ENCODE results near the gene NOL3. TPM values are rescaled to one million over a fixed set of nuclear protein-coding genes. Genes with fewer than 3 reads are reported as not detected.

Gene NOL3
- total RNA-seq, 1 donor from 2014 or later, result 31.3 TPM

DNA sequence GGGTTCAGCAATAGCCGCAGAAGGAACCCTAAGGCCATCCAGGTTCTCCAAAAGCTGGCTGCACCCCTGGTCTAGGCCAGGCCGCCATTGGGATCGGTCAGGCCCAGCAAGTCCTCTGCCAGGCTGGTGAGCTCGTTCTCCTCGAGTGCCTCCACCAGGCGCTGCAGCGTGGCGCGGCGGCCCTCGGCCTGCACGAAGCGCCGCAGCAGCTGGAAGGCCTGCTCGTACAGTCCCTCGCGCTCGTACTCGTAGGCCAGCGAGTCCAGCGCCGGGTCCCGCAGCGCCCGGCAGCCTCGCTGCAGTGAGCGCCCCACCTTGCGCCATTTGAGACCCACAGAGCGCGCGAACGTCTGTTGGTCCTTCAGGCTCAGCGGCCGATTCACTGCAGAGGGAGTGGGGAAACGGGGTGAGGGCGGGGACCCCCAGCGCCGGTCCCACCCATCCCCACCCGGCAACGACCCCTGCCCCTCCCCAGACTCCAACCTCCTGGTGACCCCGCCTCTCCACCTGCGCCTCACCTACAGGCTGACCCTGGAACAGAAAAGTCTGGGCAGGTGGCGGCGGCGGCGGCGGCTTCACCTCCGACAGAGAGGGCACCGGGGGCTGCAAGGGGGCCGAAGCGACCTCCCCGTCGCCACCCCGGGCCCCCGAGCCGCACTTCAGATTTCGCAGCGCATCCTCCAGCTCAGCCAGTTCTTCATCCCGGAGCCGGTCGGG, 15.6 kb upstream of the NOL3 start:
- DNase-seq (ENCODE audit: low spot score), result no peak

DNA sequence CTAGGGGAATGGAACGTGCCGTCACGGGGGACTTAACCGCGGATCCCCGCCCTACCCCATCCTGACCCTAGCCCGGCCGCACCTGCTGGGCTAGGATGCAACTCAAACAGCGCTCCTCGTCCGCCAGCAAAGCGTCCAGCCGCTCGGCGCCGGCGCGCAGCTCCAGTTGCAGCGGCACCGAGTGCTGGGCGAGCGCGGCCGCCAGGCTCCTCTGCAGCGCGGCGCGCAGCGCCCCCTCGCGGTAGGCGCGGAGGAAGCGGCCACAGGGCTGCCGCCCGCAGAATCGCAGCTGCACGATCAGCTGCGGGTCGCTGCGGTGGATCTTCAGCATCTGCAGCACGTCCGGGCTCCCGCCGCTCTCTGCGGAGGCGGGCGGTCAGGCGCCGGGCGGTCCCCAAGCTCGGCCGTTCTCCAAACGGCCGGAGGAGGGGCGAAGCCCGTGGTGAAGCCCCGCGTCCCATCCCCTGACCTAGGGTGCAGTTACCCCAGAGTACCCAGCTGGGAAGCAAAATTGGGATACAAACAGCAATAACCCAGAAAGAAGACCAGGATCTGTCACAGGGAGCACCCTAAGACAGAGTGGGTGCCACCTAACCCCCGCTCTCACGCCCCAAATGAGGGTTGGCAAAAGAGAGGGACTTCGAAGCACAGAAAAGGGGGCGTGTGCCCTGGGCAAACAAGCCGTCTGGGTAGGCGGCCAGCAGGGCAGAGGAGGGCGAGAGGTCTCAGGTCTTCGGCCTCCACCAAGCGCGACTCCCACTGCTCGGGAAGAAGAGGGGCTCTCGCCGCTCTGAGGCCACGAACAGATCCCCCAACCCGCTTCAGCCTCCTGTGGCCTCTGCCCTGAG, 14.8 kb upstream of the NOL3 start:
- no peak for DNase-seq (ENCODE audit: low spot score)

DNA sequence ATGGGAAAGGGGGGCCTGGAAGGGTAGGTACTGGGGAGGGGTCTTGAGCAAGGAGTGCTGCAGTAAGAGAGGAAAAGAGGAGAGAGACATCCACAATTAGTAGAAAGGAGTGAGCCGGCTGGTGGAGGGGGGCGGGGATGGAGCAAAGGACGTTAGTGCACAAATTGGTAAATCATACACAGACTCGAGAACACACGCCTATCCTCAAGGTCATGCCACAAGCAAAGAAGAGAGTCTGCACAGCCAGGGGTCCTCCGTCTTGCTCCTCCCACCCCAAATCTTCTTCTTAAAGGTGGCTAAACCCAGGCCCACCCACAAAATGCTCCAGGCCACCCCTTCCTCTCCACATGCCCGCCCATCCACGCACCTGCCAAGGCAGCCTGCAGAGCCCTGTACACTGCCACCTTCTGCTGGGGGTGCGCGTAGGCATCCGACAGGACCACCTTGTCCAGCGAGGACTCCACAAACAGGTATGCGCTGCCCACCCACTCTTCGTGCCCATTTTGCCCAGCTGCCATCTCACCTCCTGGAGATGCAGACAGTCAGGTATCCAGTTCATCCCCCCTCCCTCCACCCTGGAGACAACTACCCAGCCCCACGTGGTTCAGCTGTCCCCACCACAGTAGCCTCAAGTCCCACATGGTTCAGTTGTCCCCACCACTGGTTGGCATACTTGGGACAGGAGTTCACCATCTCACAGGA, 14.0 kb upstream of the NOL3 start:
- no peak for DNase-seq (ENCODE audit: low spot score)

DNA sequence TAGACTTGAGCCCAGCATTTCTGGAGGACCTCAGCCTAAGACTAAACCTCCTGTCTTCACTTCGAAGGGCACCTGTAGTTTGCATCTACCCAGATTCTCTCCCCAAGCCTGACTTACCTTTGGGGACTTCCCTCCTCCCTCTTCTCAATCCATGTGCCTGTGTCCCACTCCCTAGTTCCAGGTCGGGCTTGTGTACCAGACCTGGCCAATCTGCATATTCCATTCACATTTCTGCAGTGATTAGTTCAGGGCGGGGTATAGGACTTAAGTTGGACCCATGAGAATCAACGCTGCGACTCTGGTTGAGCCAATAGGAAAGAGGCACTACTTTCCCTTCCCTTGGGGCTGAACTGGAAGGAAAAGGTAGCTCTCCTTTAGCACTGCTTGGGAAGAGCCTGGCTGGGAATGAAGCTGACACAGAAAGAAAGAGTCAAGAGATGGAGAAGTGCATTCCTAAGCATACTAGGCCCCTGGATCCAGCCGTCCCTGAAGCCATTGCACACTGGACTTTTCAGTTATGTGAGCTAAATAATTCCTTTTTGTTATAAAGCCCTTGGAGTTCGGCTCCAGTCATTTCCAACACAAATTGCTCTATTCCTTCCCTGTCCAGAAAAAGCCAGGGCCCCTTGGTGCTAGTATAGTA, 13.1 kb upstream of the NOL3 start:
- no peak for DNase-seq (ENCODE audit: low spot score)

DNA sequence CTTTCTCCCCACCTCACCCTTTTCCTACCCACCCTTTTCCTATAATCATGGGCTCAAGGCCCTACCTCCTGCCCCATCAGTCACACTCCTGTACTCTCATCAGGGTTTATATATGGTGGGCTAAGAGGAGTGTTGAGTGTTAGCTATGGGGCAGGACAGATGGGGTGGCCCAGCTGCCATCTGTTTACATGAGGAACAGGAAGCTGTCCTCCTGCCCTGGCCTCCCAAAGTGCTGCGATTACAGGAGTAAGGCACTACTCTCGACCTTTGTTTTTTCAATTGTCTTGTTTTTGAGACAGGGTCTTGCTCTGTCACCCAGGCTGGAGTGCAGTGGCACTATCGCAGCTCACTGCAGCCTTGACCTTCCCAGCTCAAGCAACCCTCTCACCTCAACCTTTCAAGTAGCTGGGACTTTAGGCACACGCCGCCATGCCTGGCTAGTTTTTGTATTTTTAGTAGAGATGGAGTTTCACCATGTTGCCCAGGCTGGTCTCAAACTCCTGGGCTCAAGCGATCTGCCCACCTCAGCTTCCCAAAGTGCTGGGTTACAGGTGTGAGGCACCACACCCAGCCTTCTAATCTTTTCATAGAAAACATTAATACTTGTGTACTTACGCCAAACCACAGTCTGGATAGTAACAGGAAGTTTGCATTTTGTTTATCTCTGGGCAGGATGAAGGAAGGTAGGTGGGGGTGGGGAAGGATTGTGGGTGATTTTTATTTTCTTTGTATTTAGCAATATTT, 12.3 kb upstream of the NOL3 start:
- no peak for DNase-seq (ENCODE audit: low spot score)

DNA sequence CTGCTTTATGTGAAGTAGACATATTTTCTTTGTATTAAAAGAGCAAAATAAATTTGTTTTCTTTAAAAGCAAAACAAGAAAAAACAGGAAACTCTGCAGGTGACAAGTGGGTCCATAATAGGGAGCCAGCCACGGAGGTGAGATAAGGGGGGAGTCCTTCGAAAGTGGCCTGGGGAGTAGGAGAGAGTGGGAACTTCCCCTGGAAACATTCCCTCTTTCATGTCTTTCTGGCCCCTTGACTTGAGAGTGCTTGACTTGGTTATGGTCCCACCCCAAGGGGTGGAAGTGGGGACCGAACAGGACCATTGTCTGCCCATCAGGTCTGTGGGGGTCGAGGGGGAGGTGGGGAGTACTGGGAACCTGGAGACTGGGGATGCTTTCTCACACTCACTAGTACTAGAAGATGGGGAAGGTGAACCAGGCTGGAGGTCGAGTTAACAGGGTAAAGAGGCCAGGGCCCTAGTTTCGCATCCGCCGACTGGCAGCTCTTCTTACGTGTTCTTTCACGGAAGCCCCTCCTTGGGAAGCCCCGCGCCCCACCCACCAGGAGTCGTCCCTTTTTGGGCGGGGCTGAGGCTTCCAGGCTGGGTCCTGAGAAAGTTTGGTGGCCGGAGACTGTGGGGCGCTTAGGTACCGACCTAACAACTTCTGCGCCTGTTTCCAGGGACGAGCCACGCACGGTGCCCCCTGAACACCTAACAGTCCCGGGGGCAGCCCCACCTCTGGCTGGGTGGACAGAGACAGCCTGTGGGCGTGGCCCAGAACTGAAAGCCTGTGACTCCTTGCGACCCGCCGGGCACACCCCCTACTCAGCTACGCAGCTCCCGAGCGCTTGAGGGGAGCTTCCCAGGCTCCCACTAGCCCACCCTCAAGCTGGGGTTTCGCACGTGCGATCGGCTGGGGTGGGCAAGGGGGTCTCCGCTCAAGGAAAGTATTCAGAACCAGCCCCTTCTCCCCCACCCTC, 11.4 kb upstream of the NOL3 start:
- no peak for DNase-seq (ENCODE audit: low spot score)

DNA sequence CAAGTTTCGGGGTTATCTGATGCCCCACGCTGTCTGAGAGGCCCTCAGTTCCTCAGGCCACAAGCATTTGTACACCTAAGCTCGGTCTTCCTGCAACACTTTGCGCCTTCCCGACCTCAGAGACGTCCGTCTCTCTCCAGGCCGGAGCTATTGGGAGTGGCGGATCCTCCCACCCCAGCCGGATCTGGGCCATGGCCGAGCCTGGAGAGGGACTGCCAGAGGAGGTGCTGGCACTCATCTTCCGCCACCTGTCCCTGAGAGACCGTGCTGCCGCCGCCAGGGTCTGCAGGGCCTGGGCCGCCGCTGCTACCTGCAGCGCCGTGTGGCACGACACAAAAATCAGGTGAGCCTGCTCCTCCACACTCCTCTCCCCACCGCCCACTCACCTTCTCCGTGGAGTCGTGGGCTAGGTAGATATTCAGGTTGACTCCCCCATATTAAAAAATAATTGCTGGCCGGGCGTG, 8.7 kb upstream of the NOL3 start:
- no peak for DNase-seq (ENCODE audit: low spot score)

DNA sequence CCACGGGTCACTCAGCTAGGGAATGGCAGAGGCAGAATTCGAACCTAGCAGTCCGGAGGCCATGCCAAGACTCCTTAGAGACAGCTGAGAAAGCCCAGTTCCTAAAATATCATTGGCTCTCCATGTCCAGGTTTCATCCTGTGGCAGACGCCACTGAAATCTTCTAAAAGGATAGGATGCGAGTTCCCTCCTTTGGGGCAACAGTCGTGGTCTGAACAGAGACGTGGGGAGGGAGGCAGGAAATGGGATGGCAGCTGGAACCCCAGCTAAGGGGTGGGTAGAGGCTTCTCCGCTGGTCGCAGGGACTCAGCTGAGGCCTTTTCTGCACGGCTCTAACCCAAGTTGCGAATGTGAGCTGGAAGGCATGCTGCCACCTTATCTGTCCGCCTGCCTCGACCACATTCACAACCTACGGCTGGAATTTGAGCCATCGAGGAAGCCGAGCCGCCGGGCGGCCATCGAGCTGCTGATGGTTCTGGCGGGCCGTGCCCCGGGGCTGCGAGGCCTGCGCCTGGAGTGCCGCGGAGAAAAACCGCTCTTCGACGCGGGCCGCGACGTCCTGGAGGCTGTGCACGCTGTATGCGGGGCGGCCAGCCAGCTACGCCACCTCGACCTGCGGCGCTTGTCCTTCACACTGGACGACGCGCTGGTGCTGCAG, 7.7 kb upstream of the NOL3 start:
- no peak for DNase-seq (ENCODE audit: low spot score)

DNA sequence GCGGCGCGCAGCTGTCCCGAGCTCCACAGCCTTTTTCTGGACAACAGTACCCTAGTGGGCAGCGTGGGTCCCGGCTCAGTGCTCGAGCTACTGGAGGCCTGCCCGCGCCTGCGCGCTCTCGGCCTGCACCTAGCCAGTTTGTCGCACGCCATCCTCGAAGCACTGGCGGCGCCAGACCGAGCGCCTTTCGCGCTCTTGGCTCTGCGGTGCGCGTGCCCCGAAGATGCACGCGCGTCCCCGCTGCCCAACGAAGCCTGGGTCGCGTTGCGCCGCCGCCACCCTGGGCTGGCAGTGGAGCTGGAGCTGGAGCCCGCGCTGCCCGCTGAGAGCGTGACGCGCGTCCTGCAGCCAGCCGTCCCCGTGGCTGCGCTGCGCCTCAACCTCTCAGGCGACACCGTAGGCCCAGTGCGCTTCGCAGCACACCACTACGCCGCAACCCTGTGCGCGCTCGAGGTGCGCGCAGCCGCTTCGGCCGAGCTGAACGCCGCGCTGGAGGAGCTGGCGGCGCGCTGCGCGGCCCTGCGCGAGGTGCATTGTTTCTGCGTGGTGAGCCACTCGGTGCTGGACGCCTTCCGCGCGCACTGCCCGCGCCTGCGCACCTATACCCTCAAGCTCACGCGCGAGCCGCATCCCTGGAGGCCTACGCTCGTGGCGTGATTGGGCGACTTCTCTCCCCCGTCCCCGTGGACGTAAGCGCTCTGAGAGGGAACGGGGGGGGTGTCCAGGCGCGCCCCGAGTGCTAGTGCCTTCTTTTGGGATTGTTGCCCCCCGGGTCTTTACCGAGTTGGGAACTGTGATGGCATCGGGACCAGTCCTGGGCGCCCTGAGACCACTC, 7.0 kb upstream of the NOL3 start:
- DNase-seq (ENCODE audit: low spot score), result no peak

DNA sequence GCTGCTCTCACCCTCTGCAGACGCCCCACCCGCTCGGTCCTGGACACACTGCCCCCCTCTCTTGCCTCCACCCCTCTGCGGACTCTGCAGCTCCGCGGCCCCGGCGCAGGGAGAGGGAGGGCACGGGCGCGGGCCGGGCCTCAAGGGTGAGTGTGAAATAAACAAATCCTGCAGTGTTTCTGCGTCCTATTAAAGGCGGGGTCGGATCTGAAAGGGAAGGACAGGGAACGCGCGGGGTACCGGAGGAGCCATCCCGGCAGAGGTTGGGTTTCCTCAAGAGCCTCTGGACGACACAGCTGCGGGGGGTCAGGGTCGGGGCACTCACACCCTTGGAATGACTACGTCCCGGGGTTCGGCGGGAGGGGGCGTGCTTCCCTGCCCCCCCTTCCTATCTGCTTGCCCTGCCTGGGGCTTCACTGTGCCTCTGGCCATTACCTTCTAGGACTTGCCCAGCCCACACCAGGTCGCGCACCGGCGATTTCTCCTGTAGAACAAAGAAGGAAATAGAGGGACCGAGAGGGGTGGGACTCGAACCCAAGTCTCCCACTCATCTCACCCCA, 6.3 kb upstream of the NOL3 start:
- DNase-seq (ENCODE audit: low spot score), result no peak

DNA sequence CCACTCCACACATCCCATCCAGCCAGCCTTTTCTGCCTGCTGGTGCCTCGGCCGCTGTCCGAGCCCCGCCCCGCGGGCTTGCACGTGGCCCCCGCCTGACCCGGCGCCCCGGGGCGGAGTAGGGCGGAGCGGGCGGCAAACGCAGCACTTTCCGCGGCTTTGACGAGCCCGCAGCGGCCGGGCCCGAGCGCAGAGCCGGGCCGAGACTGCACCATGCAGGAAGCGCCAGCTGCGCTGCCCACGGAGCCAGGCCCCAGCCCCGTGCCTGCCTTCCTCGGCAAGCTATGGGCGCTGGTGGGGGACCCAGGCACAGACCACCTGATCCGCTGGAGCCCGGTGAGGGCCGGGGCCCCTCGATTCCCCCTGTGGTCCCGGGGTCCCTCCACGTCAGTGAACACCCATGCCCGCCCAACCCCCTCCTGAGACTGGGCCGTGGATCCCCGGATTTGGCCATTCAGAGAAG, 5.7 kb upstream of the NOL3 start, which contains the start of gene HSF4:
TSS of gene HSF4 (plus strand) at position 147 of the 463 bp plus-strand sequence. CDS start at position 214, 67 bp downstream.
- no peak for DNase-seq (ENCODE audit: low spot score)

DNA sequence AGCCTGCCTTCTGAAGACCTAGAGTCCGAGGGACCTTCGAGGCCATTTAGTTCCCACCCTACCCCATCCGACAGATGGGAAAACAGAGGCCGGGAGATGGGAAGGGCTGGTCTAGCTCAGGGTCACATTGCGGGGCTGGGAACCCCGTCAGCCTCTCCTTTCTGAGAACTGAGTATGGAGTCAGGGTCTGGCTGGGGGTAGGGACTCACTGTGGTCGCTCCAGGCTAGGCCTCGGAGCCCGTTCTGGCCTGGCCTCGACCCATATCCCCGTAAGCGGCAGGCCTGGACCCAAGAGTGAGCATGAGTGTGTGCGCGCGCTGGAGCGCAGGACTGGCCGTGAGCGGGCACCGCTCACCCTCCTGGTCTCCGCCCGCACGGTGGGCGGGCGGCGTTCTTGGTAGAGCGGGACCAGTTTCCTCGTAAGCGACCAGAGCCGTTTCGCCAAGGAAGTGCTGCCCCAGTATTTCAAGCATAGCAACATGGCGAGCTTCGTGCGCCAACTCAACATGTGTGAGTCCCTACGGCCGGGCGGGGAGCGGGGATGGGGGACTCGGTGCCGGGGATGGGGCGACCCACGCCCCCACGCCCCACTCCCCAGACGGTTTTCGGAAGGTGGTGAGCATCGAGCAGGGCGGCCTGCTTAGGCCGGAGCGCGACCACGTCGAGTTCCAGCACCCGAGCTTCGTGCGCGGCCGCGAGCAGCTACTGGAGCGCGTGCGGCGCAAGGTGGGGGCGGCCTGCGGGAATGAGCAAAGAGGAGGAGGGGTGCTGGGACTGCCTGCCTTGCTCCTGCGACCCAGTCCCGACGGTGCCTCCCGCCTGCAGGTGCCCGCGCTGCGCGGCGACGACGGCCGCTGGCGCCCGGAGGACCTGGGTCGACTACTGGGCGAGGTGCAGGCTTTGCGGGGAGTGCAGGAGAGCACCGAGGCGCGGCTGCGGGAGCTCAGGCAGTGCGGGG, 4.9 kb upstream of the NOL3 start:
- DNase-seq (ENCODE audit: low spot score), result no peak

DNA sequence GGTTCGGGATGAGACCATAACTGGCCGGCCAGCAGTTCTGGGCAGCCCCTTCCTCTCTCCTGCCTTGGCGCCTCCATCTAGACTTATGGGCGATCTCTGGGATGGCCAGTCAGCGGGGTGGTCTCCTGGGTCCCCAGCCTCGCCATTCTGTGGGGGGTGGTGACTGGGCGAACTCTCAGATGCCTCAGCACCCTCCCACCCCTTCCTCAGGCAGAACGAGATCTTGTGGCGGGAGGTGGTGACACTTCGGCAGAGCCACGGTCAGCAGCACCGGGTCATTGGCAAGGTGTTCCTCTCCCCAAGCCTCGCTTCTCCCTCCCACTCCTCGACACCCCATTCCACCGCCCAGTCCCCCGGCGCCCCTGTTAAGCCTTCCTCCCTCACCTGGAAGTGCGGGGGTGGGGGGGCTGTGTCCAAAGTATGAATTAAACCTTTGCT, 4.2 kb upstream of the NOL3 start:
- no peak for DNase-seq (ENCODE audit: low spot score)

DNA sequence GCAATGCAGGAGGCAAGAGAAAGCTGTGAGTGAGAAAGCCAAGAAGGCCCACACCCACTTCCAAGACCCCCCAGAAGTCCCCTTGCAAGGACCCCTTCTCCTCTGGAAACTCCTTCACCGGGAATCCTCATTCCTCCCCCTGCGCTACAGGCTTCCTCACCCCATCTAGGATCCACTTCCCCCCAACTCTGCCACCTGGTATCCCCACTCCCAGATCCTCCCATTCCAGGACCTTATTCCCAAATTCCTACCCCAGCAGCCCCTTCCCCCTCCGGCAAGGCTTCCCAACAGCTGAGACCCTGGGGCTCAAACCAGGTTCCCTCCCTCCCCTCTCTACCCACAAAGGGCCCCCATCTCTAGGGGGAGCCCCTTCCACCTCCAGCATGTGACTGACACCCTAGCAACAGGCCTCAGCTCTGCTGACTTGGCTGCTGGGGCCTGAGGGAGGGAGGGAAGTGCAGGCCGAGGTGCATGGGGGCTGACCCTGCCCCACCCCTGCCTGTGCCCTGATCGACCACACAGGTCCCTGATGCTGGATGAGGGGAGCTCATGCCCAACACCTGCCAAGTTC, 3.7 kb upstream of the NOL3 start:
- DNase-seq (ENCODE audit: low spot score), result no peak

DNA sequence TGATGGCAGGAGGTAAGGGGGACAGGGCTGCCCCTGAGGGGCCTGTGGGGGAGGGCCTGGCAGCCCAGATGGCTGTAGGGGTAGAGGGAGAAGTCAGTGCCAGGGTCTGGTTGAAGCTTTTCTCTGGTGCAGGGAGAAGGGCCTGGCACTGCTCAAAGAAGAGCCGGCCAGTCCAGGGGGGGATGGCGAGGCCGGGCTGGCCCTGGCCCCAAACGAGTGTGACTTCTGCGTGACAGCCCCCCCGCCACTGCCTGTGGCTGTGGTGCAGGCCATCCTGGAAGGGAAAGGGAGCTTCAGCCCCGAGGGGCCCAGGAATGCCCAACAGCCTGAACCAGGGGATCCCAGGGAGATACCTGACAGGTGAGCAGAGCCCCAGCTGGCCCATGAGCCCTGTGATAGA, 2.8 kb upstream of the NOL3 start:
- DNase-seq (ENCODE audit: low spot score), result no peak

DNA sequence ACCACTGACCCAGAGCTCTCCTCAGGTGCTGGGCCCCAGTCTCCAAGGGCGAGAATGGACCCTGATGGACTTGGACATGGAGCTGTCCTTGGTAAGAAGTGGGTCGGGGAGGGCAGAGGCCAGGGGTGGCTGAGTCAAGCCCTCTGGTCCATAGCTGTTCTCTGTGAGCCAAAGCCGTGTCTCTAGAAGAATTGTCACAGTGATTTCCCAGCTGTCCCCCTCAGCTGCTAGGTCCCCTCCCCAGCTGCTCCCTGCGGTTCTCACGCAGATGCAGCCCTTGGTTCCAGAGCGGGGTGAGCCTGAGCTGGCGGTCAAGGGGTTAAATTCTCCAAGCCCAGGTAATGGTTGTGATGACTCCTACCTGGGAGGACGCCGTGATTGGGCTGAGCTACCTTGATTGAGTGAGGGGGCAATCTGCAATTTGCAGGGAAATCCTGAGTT, 1.3 kb upstream of the NOL3 start:
- DNase-seq (ENCODE audit: low spot score), result no peak

Measured in mesenteric fat pad (tissue), 1 donor.